Measurements from ENCODE around the gene CCDC27.

- TF ChIP-seq POLR2A (IDR thresholded peaks at IDR 0.05) (no peak), CTCF (IDR thresholded peaks at IDR 0.05) (no peak)
These were observed 24.1 kb upstream of the CCDC27 start for GRCh38 chr1:3727825-3728776.
